Neuronal stem cell (in vitro differentiated cells): ENCODE data around the gene SDR39U1.
"Not testable (repeated sequence)": the region's sequence is repeated elsewhere in the genome, so short reads cannot be mapped to it uniquely, and the experiment has no call there.

Source experiments
- DNase-seq: peaks from one replicate; pipeline ENCODE4 v3.0.0-alpha.2; 2013; ENCODE audit warnings: low spot score
- H2AFZ ChIP-seq: one replicate; pipeline ENCODE4 v1.6.1; 2013; ENCODE audit warnings: mild to moderate bottlenecking, low read length, inconsistent platforms
- H2AK5ac ChIP-seq: 2 replicates; pipeline ENCODE4 v1.6.1; 2013; ENCODE audit warnings: low read depth, mild to moderate bottlenecking, inconsistent platforms, low read length, moderate library complexity, mixed read lengths
- H2BK120ac ChIP-seq: 2 replicates; pipeline ENCODE4 v1.6.1; 2013; ENCODE audit warnings: low read depth, mild to moderate bottlenecking, inconsistent platforms, low read length, moderate library complexity, mixed read lengths
- H2BK12ac ChIP-seq: one replicate; pipeline ENCODE4 v1.6.1; 2013; ENCODE audit warnings: low read length, inconsistent platforms
- H2BK15ac ChIP-seq: 2 replicates; pipeline ENCODE4 v1.6.1; 2013; ENCODE audit warnings: mild to moderate bottlenecking, low read length, inconsistent platforms, mixed read lengths
- H2BK5ac ChIP-seq: one replicate; pipeline ENCODE4 v1.6.1; 2013; ENCODE audit warnings: inconsistent platforms, mild to moderate bottlenecking, low read length, moderate library complexity
- H3K14ac ChIP-seq: one replicate; pipeline ENCODE4 v1.6.1; 2013; ENCODE audit warnings: low read length, inconsistent platforms
- H3K18ac ChIP-seq: 2 replicates; pipeline ENCODE4 v1.6.1; 2013; ENCODE audit warnings: low read length, inconsistent platforms
- H3K23ac ChIP-seq: 2 replicates; pipeline ENCODE4 v1.6.1; 2013; ENCODE audit warnings: low read depth, mild to moderate bottlenecking, mixed read lengths, low read length, inconsistent platforms; ENCODE audit not compliant: poor library complexity
- H3K27ac ChIP-seq: replicated peaks from 3 replicates; pipeline ENCODE4 v1.5.1; 2013; ENCODE audit warnings: low read length, inconsistent platforms
- H3K27me3 ChIP-seq, 3 experiments: 2 replicates each; pipeline ENCODE4 v1.6.1; 2013; ENCODE audit warnings: low read length in 3 of 3, mild to moderate bottlenecking in 2 of 3, inconsistent platforms in 1 of 3, low read depth in 1 of 3, mixed read lengths in 1 of 3, moderate library complexity in 1 of 3; ENCODE audit not compliant: control insufficient read depth in 3 of 3, insufficient read depth in 3 of 3
- H3K36me3 ChIP-seq, 2 donors: replicated peaks in 1 of 2; 2 replicates each; pipeline ENCODE4 v1.6.1; 2013; ENCODE audit warnings: low read length in 2 of 2; ENCODE audit not compliant: control insufficient read depth in 2 of 2, insufficient read depth in 2 of 2
- H3K4ac ChIP-seq: 2 replicates; pipeline ENCODE4 v1.6.1; 2013; ENCODE audit warnings: inconsistent platforms, mild to moderate bottlenecking, low read length, moderate library complexity
- H3K4me1 ChIP-seq, 2 donors: 1 replicate in 1 of 2; 2 replicates in 1 of 2; pipeline ENCODE4 v1.6.1; 2013; ENCODE audit warnings: low read length in 2 of 2, low read depth in 1 of 2; ENCODE audit not compliant: control insufficient read depth in 2 of 2, insufficient read depth in 1 of 2
- H3K4me2 ChIP-seq: one replicate; pipeline ENCODE4 v1.6.1; 2013; ENCODE audit warnings: mild to moderate bottlenecking, low read length, inconsistent platforms; ENCODE audit not compliant: insufficient read depth, poor library complexity, severe bottlenecking
- H3K4me3 ChIP-seq, 2 donors: 2 replicates each; pipeline ENCODE4 v1.5.1; 2013; ENCODE audit warnings: low read length in 2 of 2, mild to moderate bottlenecking in 2 of 2, inconsistent platforms in 1 of 2, moderate library complexity in 1 of 2
- H3K79me1 ChIP-seq: one replicate; pipeline ENCODE4 v1.6.1; 2013; ENCODE audit warnings: low read depth, mild to moderate bottlenecking, inconsistent platforms, low read length, moderate library complexity
- H3K9ac ChIP-seq: one replicate; pipeline ENCODE4 v1.6.1; 2013; ENCODE audit warnings: mild to moderate bottlenecking, low read depth, low read length, inconsistent platforms; ENCODE audit not compliant: poor library complexity
- H3K9me3 ChIP-seq, 2 donors: replicated peaks in 1 of 2; 2 replicates each; pipeline versions ENCODE3 to v1.6.1; 2013; ENCODE audit warnings: low read length in 2 of 2, mild to moderate bottlenecking in 2 of 2, inconsistent platforms in 1 of 2, low read depth in 1 of 2, mixed read lengths in 1 of 2, moderate library complexity in 1 of 2; ENCODE audit not compliant: control insufficient read depth in 2 of 2, insufficient read depth in 1 of 2
- H4K8ac ChIP-seq: one replicate; pipeline ENCODE4 v1.6.1; 2013; ENCODE audit warnings: low read depth, mild to moderate bottlenecking, inconsistent platforms, low read length, moderate library complexity
- H4K91ac ChIP-seq: one replicate; pipeline ENCODE4 v1.6.1; 2013; ENCODE audit warnings: low read length, low read depth, mild to moderate bottlenecking, inconsistent platforms; ENCODE audit not compliant: poor library complexity
- WGBS, 2 donors: extraction: QIAGEN DNeasy Blood & Tissue Kit; methylation state at CpG; one replicate each; pipeline ENCODE4 v1.1.7; 2013; ENCODE audit warnings: missing lambda C conversion rate in 2 of 2, mixed read lengths in 1 of 2; ENCODE audit not compliant: insufficient read length in 2 of 2, insufficient replicate concordance in 1 of 2; ENCODE audit errors: extremely low coverage in 2 of 2; 5-methylcytosine and 5-hydroxymethylcytosine counted together

SDR39U1 gene

GRCh38 chr14:24458736-24459135 is 16.2 kb upstream of the SDR39U1 start:
- Histone ChIP-seq H3K36me3 (peaks cover 2 to 9% of the 10 kb centered on the region in 2 donors), H3K18ac (no peak overlapping the region), H3K4me3 (no peak overlapping the region), H3K27ac (no peak overlapping the region), H3K79me1 (peaks cover 2% of the 10 kb centered on the region), H2BK120ac (no peak overlapping the region), H3K4ac (no peak overlapping the region), H3K9ac (no peak overlapping the region), H3K23ac (no peak overlapping the region), H3K9me3 (peaks cover 0 to 16% of the 10 kb centered on the region in 2 donors), H3K4me2 (no peak overlapping the region), H2BK5ac (no peak overlapping the region), H2AK5ac (no peak overlapping the region), H3K27me3 (no peaks in the 10 kb centered on the region), H2AFZ (no peak overlapping the region), H3K4me1 (no peaks in the 10 kb centered on the region), H3K14ac (no peak overlapping the region), H4K91ac (no peak overlapping the region), H2BK12ac (no peak overlapping the region), H2BK15ac (no peak overlapping the region), H4K8ac (no peak overlapping the region)
- no CpG with 5 or more reads among the region's 1 CpG for WGBS, 2 donors
- DNase-seq, result no peak

DNA sequence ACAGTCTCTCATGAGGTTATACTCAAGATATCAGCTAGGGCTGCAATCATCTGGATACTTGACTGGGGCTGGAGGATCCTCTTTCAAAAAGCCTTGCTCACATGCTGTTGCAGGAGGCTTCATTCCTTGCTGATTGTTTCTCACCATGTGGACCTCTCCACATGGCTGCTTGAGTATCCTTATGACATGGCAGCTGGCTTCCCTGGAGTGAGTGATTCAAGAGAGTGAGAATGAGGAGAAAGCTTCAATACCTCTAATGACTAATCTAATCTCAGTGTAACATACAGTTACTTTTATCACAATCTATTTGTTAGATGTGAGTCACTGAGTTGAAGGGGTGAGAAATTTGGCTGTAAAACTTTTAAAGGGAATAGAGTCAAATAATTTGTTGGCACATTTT is 14.4 kb upstream of the SDR39U1 start:
- Histone ChIP-seq H3K27ac (no peak overlapping the region), H2AFZ (no peak overlapping the region), H4K91ac (no peak overlapping the region), H3K27me3 (no peaks in the 10 kb centered on the region), H2BK120ac (no peak overlapping the region), H2AK5ac (no peak overlapping the region), H3K14ac (no peak overlapping the region), H3K23ac (no peak overlapping the region), H3K36me3 (peaks cover 0 to 9% of the 10 kb centered on the region in 2 donors), H3K9ac (no peak overlapping the region), H3K18ac (no peak overlapping the region), H3K9me3 (peaks cover 0 to 17% of the 10 kb centered on the region in 2 donors), H2BK5ac (no peak overlapping the region), H3K4me1 (no peaks in the 10 kb centered on the region), H3K4me2 (no peak overlapping the region), H4K8ac (no peak overlapping the region), H3K4ac (no peak overlapping the region), H2BK15ac (no peak overlapping the region), H2BK12ac (no peak overlapping the region), H3K4me3 (no peak overlapping the region), H3K79me1 (peaks cover 2% of the 10 kb centered on the region)
- no peak for DNase-seq

- H3K27me3 ChIP-seq, H2BK5ac ChIP-seq, H2AK5ac ChIP-seq, H3K14ac ChIP-seq, H2BK15ac ChIP-seq, H3K18ac ChIP-seq, H3K4me1 ChIP-seq, H3K4me3 ChIP-seq, H3K4ac ChIP-seq, H3K36me3 ChIP-seq, H2BK120ac ChIP-seq, H4K91ac ChIP-seq, H3K27ac ChIP-seq, H4K8ac ChIP-seq, DNase-seq, H2BK12ac ChIP-seq, H3K23ac ChIP-seq, H2AFZ ChIP-seq, H3K79me1 ChIP-seq, H3K9me3 ChIP-seq, H3K9ac ChIP-seq, H3K4me2 ChIP-seq: not testable (repeated sequence)
- no CpG with 5 or more reads among the region's 2 CpGs for WGBS, 2 donors
Measured at GRCh38 chr14:24450828-24451227, 8.3 kb upstream of the SDR39U1 start.

DNA sequence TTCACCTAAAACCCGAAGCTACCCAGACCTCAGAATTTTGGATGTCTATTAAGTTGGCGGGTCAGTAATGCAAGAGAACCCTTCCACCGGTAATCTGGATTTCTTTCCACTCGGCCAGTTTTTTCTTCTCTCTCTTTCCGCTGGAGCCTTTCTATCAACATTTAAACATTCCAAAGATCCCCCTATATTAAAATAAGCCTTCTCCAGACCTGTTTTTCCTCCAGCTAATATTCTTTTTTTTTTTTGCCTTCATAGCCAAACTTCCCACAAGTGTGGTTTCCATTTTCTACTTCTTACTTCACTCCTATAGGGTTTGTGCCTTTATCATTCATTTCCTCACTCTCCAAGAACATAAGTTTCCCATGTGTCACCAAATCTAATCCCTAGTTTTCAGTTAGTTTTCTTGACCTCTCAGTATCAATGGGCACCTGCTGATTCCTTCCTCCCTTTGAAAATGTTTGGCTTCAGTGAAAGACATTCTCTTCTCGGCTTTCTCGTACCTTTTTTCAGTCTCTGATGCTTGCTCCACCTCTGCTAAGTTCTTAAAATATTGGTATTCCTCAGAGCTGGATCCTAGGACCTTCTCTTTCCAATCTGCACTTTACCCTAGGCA is 583 bp upstream of the SDR39U1 start:
- no peak for DNase-seq
- no peak overlapping the region for H2BK15ac ChIP-seq
- no peak overlapping the region for H4K91ac ChIP-seq
- no peaks in the 10 kb centered on the region for H3K9me3 ChIP-seq
- no CpG with 5 or more reads among the region's 7 CpGs for WGBS, 2 donors
- H3K27me3 ChIP-seq, result no peaks in the 10 kb centered on the region
- peak overlapping the region; percentile 63 for H3K27ac ChIP-seq
- no peak overlapping the region for H2BK5ac ChIP-seq
- H3K79me1 ChIP-seq, result no peaks in the 10 kb centered on the region
- no peak overlapping the region for H3K14ac ChIP-seq
- no peak overlapping the region for H2BK120ac ChIP-seq
- peak overlapping the region; percentile 77 for H2AFZ ChIP-seq
- H4K8ac ChIP-seq, result no peak overlapping the region
- peaks cover 3 to 11% of the 10 kb centered on the region in 2 donors for H3K4me1 ChIP-seq
- no peak overlapping the region for H2AK5ac ChIP-seq
- H3K4me3 ChIP-seq, result peak overlapping the region; percentile 80 to 85
- H2BK12ac ChIP-seq, result no peak overlapping the region
- H3K23ac ChIP-seq, result no peak overlapping the region
- H3K4ac ChIP-seq, result no peak overlapping the region
- peaks cover 13 to 42% of the 10 kb centered on the region in 2 donors for H3K36me3 ChIP-seq
- H3K4me2 ChIP-seq, result peak overlapping the region; percentile 46
- no peak overlapping the region for H3K18ac ChIP-seq
- H3K9ac ChIP-seq, result no peak overlapping the region
